ENCODE data around the gene ZNF429.
"Not testable (repeated sequence)": the region's sequence is repeated elsewhere in the genome, so short reads cannot be mapped to it uniquely, and the experiment has no call there.

Gene ZNF429

GRCh38 chr19:21519488-21519887, 14.1 kb downstream of the ZNF429 start:
- peak in 1 of 5 experiments; percentile 13 for DNase-seq

- no peak for DNase-seq
Measured at GRCh38 chr19:21532904-21533303, 27.5 kb downstream of the ZNF429 start.

- not testable (repeated sequence) for DNase-seq
Measured at GRCh38 chr19:21536741-21537290, 31.4 kb downstream of the ZNF429 start.

- no peak for DNase-seq
Measured at GRCh38 chr19:21559444-21559843, 54.0 kb downstream of the ZNF429 start.

GRCh38 chr19:21564406-21564805, 59.0 kb downstream of the ZNF429 start:
- DNase-seq, result no peak

- DNase-seq, result no peak
Measured at GRCh38 chr19:21566073-21566472, 60.7 kb downstream of the ZNF429 start.

GRCh38 chr19:21567806-21568205, 62.4 kb downstream of the ZNF429 start:
- not testable (repeated sequence) for DNase-seq

- peak; percentile 36 to 83 (median 56) for DNase-seq
Measured at GRCh38 chr19:21568816-21569493, 63.6 kb downstream of the ZNF429 start.

- DNase-seq, result peak in 2 of 5 experiments; percentile 62
Measured at GRCh38 chr19:21569494-21569865, 64.1 kb downstream of the ZNF429 start.

GRCh38 chr19:21571316-21571715, 65.9 kb downstream of the ZNF429 start:
- DNase-seq, result no peak

- no peak for DNase-seq
Measured at GRCh38 chr19:21574607-21575006, 69.2 kb downstream of the ZNF429 start.

GRCh38 chr19:21576481-21576880, 71.1 kb downstream of the ZNF429 start:
- no peak for DNase-seq

- no peak for DNase-seq
Measured at GRCh38 chr19:21580101-21580500, 74.7 kb downstream of the ZNF429 start.

- DNase-seq, result no peak
Measured at GRCh38 chr19:21580818-21581217, 75.4 kb downstream of the ZNF429 start.

- no peak for DNase-seq
Measured at GRCh38 chr19:21581646-21582240, 76.3 kb downstream of the ZNF429 start.

GRCh38 chr19:21584537-21584936, 79.1 kb downstream of the ZNF429 start:
- peak in 1 of 5 experiments; percentile 10 for DNase-seq

- no peak for DNase-seq
Measured at GRCh38 chr19:21585281-21585890, 80.0 kb downstream of the ZNF429 start.

GRCh38 chr19:21586311-21587116, 81.1 kb downstream of the ZNF429 start:
- DNase-seq, result no peak

GRCh38 chr19:21587117-21587461, 81.7 kb downstream of the ZNF429 start:
- DNase-seq, result no peak

GRCh38 chr19:21587549-21587948, 82.1 kb downstream of the ZNF429 start:
- no peak for DNase-seq

GRCh38 chr19:21588065-21588601, 82.7 kb downstream of the ZNF429 start:
- no peak for DNase-seq

GRCh38 chr19:21590867-21591266, 85.5 kb downstream of the ZNF429 start:
- DNase-seq, result no peak

GRCh38 chr19:21593008-21593481, 87.6 kb downstream of the ZNF429 start:
- no peak for DNase-seq
